ENCODE measurements around the gene PPP1R12B.
A peak's percentile ranks its signal among the peaks of the same experiment; 100 is the strongest.

PPP1R12B gene, protein sequence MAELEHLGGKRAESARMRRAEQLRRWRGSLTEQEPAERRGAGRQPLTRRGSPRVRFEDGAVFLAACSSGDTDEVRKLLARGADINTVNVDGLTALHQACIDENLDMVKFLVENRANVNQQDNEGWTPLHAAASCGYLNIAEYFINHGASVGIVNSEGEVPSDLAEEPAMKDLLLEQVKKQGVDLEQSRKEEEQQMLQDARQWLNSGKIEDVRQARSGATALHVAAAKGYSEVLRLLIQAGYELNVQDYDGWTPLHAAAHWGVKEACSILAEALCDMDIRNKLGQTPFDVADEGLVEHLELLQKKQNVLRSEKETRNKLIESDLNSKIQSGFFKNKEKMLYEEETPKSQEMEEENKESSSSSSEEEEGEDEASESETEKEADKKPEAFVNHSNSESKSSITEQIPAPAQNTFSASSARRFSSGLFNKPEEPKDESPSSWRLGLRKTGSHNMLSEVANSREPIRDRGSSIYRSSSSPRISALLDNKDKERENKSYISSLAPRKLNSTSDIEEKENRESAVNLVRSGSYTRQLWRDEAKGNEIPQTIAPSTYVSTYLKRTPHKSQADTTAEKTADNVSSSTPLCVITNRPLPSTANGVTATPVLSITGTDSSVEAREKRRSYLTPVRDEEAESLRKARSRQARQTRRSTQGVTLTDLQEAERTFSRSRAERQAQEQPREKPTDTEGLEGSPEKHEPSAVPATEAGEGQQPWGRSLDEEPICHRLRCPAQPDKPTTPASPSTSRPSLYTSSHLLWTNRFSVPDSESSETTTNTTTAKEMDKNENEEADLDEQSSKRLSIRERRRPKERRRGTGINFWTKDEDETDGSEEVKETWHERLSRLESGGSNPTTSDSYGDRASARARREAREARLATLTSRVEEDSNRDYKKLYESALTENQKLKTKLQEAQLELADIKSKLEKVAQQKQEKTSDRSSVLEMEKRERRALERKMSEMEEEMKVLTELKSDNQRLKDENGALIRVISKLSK

DNA sequence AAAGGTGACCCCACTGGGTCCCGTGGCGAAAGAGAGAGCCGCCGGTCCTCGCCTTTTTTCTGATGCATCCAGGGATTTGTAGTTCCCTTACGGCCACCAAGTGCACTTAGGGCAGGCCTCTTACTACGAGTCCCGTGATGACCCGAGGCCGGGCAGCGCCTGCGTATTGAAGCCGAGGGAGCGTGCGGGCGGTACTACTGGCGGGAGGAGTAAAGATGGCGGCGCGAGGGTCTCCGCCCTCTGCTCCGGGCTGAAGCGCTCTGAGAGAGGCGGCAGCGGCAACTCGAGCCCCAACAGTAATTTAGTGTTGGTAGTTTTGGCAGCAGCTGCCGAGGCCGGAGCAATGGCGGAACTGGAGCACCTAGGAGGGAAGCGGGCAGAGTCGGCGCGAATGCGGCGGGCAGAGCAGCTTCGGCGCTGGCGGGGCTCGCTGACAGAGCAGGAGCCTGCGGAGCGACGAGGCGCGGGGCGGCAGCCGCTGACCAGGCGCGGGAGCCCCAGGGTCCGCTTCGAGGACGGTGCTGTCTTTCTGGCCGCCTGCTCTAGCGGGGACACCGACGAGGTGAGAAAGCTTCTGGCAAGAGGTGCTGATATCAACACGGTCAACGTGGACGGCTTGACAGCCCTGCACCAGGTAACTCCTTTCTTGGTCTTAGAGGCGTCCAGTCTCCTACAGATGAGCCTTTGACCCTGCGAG lies at the start of gene PPP1R12B:
TSS of gene PPP1R12B (plus strand) at position 191 of the 697 bp plus-strand sequence. CDS start at position 344, 153 bp downstream.
- TF ChIP-seq, protein P1, sequence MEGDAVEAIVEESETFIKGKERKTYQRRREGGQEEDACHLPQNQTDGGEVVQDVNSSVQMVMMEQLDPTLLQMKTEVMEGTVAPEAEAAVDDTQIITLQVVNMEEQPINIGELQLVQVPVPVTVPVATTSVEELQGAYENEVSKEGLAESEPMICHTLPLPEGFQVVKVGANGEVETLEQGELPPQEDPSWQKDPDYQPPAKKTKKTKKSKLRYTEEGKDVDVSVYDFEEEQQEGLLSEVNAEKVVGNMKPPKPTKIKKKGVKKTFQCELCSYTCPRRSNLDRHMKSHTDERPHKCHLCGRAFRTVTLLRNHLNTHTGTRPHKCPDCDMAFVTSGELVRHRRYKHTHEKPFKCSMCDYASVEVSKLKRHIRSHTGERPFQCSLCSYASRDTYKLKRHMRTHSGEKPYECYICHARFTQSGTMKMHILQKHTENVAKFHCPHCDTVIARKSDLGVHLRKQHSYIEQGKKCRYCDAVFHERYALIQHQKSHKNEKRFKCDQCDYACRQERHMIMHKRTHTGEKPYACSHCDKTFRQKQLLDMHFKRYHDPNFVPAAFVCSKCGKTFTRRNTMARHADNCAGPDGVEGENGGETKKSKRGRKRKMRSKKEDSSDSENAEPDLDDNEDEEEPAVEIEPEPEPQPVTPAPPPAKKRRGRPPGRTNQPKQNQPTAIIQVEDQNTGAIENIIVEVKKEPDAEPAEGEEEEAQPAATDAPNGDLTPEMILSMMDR (IDR thresholded peaks at IDR 0.05; ENCODE audit: control insufficient read depth, insufficient read depth, low read depth, low read length, missing control alignments): no peak
- peak; percentile 97 for DNase-seq (ENCODE audit: low read depth)
- peak within 1 kb of the TSS; percentile 78 for H3K4me3 ChIP-seq (ENCODE audit: control insufficient read depth, low read depth, low read length)

DNA sequence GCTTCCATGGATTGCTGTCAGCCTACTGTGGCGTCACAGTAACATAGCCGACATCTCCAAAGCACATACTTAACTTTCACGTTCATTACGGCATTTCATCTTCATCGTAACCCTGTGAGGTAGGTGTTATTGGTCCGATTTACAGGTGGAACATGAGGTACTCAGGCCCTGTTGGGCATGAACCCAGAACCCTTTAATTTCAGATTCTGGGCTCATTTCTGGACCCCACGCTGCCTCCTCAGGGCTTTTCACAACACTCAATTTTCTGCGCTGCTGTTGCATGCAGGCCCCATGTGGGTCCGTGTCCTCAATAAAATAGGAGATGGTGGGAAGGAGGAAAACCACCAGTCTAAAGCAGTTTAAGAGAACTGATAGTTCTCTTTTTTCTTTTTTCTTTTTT lies 46.3 kb upstream of the PPP1R12B start:
- no peak overlapping the region for H3K4me3 ChIP-seq (ENCODE audit: control insufficient read depth, low read depth, low read length)
- TF ChIP-seq, protein P1 (IDR thresholded peaks at IDR 0.05; ENCODE audit: control insufficient read depth, insufficient read depth, low read depth, low read length, missing control alignments): no peak
- no peak for DNase-seq (ENCODE audit: low read depth)

- DNase-seq (ENCODE audit: low read depth): no peak
- no peak overlapping the region for H3K4me3 ChIP-seq (ENCODE audit: control insufficient read depth, low read depth, low read length)
Measured at GRCh38 chr1:202304375-202304774, 44.1 kb upstream of the PPP1R12B start.

DNA sequence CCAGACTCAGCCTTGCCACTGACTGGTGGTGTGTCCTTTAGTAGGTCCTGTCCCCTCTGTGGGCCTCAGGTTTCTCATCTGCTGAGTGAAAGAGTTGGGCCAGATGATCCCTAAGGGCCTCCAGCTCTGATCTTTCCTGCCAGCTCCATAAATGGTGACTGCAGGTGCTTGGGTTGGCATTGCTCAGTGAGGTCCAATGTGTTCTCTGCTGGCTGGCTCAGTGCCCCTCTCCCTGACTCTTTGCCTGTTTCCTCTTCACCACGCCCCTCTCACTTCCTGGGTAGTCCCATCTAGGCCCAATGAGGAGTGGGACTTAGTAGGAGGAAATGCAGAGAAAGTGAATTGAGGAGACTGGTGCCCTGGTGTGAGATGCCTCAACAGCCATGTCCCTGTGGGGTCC lies 43.3 kb upstream of the PPP1R12B start:
- TF ChIP-seq, protein P1 (IDR thresholded peaks at IDR 0.05; ENCODE audit: control insufficient read depth, insufficient read depth, low read depth, low read length, missing control alignments): no peak
- H3K4me3 ChIP-seq (ENCODE audit: control insufficient read depth, low read depth, low read length): no peak overlapping the region
- no peak for DNase-seq (ENCODE audit: low read depth)

More at GRCh38 chr1:202304375-202304774, 44.1 kb upstream of the PPP1R12B start:
- TF ChIP-seq, protein P1 (IDR thresholded peaks at IDR 0.05; ENCODE audit: control insufficient read depth, insufficient read depth, low read depth, low read length, missing control alignments): no peak

DNA sequence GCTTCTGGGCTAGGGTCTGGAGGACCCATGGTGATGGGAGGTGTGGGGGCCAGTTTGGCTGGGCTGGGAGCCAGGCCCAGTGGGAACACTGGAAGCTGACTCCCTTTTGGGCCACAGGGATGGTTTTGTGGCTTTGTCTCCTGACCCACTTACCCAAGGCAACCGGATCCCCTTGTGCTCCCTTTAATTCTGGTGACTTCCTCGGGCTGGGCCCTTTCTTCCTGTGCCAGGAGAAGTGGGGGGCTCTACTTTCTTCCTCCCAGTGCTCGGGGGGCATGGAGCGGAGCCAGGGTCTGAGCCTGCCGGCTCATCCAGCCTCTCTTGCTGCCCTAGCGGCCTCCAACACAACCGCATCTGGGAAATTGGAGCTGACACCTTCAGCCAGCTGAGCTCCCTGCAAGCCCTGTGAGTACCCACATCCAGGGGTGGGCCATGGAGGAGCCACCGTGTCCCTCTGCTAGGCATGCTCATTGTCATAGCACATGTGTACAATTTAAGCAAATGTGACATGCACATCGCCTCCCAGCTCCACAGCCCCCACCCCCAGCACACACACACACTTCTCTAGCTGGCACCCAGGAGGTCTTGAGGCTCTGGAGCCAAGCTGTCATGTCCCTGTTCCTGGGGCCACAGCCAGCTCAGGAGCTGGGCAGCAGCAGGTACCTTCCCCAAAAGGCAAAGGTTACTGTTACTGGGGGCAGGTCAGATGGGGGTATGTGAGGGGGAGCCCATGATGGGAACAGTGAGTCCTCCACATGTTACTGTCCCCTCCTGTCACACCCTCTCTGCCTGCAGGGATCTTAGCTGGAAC lies 41.8 kb upstream of the PPP1R12B start:
- TF ChIP-seq, protein P1 (IDR thresholded peaks at IDR 0.05; ENCODE audit: control insufficient read depth, insufficient read depth, low read depth, low read length, missing control alignments): no peak
- H3K4me3 ChIP-seq (ENCODE audit: control insufficient read depth, low read depth, low read length): no peak overlapping the region
- no peak for DNase-seq (ENCODE audit: low read depth)
